Measurements from ENCODE around the gene AFF3. TPM values are rescaled to one million over a fixed set of nuclear protein-coding genes. Genes with fewer than 3 reads are reported as not detected.

Gene AFF3
- total RNA-seq, 1 donor from 2014 or later: 7.3 TPM

DNA sequence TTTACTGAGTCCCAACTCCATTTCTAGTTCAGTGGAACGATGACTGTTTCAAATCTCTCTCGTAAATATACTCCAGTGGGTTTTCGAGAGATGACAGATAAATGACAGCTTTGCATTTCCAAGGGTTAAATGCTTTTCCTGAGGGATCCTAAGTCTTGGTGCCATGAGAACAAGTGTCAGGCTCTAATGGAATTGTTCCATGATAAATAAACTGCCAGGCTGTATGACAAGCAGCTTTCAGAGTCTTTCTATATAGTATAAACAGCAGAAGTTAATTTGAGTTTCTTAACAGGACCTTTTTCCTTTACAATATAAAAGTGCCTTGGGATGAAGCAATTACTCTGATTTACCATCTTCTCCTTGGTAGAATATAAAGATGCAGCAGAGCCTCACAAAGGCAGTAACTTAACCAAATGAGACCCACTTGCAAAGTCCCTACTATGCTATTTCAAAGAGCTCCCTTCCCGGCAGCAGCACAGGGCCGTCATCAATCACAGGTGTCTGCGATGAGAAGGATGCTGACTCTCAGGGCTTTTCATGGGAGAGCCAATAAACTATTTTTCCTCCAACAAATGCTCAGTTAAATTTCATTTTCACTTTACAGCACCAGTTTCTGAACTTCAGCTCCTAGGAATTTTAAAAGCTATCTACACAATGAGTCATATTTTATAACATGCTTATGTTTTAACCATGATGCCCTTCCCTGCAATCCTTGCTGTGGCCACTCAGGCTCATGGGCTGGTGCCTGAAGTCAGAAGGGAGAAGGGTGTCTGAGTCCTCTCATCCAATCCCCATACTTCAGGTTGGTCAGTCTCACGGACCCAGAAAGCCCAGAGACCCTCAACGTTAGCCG is 123.8 kb downstream of the AFF3 start:
- Mint-ChIP-seq H3K27me3 (peaks cover 23% of the 10 kb centered on the region), H3K4me3 (ENCODE audit: low read depth) (no peak overlapping the region), H3K36me3 (ENCODE audit: insufficient read depth) (no peaks in the 10 kb centered on the region), H3K27ac (no peak overlapping the region), H3K9me3 (ENCODE audit: low read depth) (no peaks in the 10 kb centered on the region), H3K4me1 (ENCODE audit: low read depth) (no peaks in the 10 kb centered on the region)
- DNase-seq (ENCODE audit: low spot score, unreplicated experiment): no peak
- TF ChIP-seq, protein P1, sequence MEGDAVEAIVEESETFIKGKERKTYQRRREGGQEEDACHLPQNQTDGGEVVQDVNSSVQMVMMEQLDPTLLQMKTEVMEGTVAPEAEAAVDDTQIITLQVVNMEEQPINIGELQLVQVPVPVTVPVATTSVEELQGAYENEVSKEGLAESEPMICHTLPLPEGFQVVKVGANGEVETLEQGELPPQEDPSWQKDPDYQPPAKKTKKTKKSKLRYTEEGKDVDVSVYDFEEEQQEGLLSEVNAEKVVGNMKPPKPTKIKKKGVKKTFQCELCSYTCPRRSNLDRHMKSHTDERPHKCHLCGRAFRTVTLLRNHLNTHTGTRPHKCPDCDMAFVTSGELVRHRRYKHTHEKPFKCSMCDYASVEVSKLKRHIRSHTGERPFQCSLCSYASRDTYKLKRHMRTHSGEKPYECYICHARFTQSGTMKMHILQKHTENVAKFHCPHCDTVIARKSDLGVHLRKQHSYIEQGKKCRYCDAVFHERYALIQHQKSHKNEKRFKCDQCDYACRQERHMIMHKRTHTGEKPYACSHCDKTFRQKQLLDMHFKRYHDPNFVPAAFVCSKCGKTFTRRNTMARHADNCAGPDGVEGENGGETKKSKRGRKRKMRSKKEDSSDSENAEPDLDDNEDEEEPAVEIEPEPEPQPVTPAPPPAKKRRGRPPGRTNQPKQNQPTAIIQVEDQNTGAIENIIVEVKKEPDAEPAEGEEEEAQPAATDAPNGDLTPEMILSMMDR (IDR thresholded peaks at IDR 0.05; ENCODE audit: unreplicated experiment): no peak

GRCh38 chr2:100017633-100018032 is 124.8 kb downstream of the AFF3 start:
- DNase-seq (ENCODE audit: low spot score, unreplicated experiment): no peak
- Mint-ChIP-seq H3K27ac (no peak overlapping the region), H3K4me1 (ENCODE audit: low read depth) (no peaks in the 10 kb centered on the region), H3K27me3 (peaks cover 27% of the 10 kb centered on the region), H3K36me3 (ENCODE audit: insufficient read depth) (no peaks in the 10 kb centered on the region), H3K9me3 (ENCODE audit: low read depth) (no peaks in the 10 kb centered on the region), H3K4me3 (ENCODE audit: low read depth) (no peak overlapping the region)
- TF ChIP-seq, protein P1 (IDR thresholded peaks at IDR 0.05; ENCODE audit: unreplicated experiment): no peak

DNA sequence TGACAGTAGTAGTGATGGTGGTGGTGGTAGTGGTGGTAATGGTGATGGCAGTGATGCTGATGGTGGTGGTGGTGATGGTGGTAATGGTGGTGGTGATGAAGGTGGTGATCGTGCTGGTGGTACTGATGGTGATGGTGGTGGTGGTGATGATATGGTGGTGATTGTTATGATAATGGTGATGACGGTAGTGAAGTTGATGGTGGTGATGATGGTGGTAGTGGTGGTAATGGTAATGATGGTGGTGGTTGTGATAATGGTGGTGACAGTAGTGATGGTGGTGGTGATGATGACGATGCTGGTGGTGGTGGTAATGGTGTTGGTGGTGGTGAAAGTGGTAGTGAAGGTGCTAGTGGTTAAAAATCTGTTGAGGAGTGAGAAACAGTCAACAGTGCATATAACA is 125.6 kb downstream of the AFF3 start:
- no peak overlapping the region for H3K4me3 Mint-ChIP-seq (ENCODE audit: low read depth)
- TF ChIP-seq, protein P1 (IDR thresholded peaks at IDR 0.05; ENCODE audit: unreplicated experiment): no peak
- H3K4me1 Mint-ChIP-seq (ENCODE audit: low read depth): no peaks in the 10 kb centered on the region
- no peak for DNase-seq (ENCODE audit: low spot score, unreplicated experiment)
- H3K27ac Mint-ChIP-seq: no peak overlapping the region
- H3K36me3 Mint-ChIP-seq (ENCODE audit: insufficient read depth): no peaks in the 10 kb centered on the region
- H3K27me3 Mint-ChIP-seq: peaks cover 36% of the 10 kb centered on the region
- H3K9me3 Mint-ChIP-seq (ENCODE audit: low read depth): no peaks in the 10 kb centered on the region

- Mint-ChIP-seq H3K9me3 (ENCODE audit: low read depth) (no peaks in the 10 kb centered on the region), H3K27me3 (peaks cover 38% of the 10 kb centered on the region), H3K36me3 (ENCODE audit: insufficient read depth) (no peaks in the 10 kb centered on the region), H3K4me1 (ENCODE audit: low read depth) (no peaks in the 10 kb centered on the region), H3K27ac (no peak overlapping the region), H3K4me3 (ENCODE audit: low read depth) (no peak overlapping the region)
- DNase-seq (ENCODE audit: low spot score, unreplicated experiment): no peak
- TF ChIP-seq, protein P1 (IDR thresholded peaks at IDR 0.05; ENCODE audit: unreplicated experiment): no peak
Measured at GRCh38 chr2:100015849-100016248, 126.5 kb downstream of the AFF3 start.

- H3K27ac Mint-ChIP-seq: no peak overlapping the region
- TF ChIP-seq, protein P1 (IDR thresholded peaks at IDR 0.05; ENCODE audit: unreplicated experiment): no peak
Measured at GRCh38 chr2:100013892-100014677, 128.3 kb downstream of the AFF3 start.

More at GRCh38 chr2:100013892-100014677, 128.3 kb downstream of the AFF3 start:
- Mint-ChIP-seq H3K4me3 (ENCODE audit: low read depth) (no peak overlapping the region), H3K9me3 (ENCODE audit: low read depth) (no peaks in the 10 kb centered on the region), H3K4me1 (ENCODE audit: low read depth) (no peaks in the 10 kb centered on the region), H3K27me3 (peaks cover 26% of the 10 kb centered on the region), H3K36me3 (ENCODE audit: insufficient read depth) (no peaks in the 10 kb centered on the region)
- DNase-seq (ENCODE audit: low spot score, unreplicated experiment): no peak

Data from progenitor cell of endocrine pancreas (in vitro differentiated cells).